HG03575 (cell line): Measurements from ENCODE around the gene DHRS11.

Experiments
- ATAC-seq: cut with Tn5 transposase; IDR thresholded peaks from one replicate; pipeline ENCODE4 v1.9.1; 2021; ENCODE audit not compliant: unreplicated experiment, insufficient number of reproducible peaks, low FRiP score; ENCODE audit errors: extremely low read depth

DHRS11 gene

DNA sequence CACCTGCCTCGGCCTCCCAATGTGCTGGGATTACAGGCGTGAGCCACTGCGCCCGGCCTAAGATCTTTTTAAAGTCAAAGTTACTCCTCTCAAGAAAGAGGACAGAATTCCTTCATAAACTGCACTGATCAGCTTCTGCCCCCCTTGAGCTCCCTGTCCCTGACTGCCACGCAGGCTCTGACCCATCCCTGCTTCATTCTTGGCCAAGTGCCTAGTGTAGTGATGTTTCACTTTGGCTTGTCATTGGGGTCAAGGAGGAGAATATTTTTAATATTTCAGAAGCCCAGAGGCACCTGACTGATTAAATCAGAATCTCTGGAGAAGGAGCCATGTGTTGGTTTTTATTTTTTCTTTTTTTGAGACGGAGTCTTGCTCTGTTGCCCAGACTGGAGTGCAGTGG, 18.8 kb downstream of the DHRS11 start:
- ATAC-seq: no peak

DNA sequence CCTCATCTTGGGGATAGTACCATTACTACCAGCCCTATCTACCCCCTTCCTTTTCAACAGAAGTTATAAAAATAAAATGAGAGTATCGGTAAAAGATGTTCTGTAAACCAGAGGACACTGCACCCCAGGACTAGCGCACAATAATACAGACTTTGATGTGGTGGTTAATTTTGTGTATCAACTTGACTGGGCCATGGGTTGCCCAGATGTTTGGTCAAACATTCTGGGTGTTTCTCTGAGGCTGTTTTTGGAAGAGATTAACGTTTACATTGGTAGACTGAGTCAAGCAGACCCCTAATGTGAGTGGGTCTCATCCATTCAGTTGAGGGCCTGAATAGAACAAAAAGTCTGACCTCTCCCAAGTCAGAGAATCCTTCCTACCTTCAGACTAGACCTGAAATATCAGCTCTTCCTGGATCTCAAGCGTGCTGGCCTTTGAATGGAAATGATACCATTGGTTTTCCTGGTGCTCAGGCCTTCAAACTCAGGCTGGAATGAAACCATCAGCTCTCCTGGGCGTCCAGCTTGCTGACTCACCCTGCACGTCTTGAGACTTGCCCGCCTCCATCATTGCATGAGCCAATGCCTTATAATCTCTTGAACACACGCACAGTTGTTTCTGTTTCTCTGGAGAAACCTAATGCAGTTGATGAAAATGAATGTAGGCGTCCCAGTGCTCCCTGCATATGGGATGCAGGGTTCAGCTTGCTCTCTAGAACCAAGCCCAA, 19.8 kb downstream of the DHRS11 start:
- no peak for ATAC-seq

DNA sequence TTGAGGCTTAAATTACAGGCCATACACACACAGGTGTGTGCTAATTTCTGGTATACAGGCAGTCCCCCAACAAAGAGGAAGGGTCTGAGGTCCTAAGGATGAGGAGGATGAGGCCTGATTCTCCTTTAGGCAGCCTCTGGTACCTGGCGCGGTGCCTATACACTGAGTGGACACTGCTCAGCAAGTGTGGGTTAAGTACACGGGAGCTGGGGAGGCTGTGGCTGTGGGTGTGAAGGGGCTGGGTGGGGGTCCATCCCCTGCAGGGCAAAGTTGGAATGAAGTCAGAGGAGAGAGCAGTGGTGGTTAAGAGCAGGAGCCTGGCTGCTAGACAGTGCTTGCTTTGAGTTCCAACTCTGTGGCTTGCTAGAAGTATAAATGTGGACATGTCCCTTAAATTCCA, 20.6 kb downstream of the DHRS11 start:
- ATAC-seq: no peak

DNA sequence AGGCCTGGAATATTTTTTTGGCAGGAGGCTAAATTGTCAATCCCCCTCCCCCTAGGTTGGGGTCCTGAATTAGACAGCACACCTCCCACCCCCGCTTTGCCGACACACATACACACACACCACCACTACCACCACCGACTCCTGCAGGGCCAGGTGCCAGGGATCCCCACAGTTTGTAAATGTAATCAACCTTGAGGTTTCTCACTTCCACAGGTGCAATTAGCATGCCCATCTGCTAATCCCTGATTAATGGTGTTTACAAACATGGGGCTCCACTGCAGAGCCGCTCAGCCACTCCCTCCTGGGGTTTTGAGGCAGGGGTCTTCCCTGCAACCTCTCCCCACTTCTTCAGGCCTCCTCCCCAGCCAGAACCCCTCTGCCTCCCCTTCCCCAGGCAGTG, 21.5 kb downstream of the DHRS11 start:
- ATAC-seq: no peak

DNA sequence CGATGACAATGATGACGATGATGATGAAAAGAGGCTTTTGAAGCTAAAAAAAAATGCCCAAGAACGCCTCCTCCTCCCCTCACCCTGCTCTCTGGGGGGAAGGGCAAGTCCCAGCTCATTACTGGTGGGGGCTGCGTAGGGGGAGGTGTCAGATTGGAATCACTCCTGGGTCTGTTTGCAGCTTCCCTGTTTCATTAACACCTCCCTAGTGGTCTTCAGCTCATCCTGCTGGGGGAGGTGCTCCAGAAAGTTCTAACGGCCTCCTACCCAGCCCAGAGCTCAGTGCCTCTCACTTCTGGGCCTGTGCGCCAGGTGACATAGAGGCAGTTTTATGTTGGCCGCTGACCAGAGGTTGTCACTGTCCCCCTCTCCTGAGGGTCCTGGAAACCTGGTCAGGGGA, 22.4 kb downstream of the DHRS11 start:
- no peak for ATAC-seq

DNA sequence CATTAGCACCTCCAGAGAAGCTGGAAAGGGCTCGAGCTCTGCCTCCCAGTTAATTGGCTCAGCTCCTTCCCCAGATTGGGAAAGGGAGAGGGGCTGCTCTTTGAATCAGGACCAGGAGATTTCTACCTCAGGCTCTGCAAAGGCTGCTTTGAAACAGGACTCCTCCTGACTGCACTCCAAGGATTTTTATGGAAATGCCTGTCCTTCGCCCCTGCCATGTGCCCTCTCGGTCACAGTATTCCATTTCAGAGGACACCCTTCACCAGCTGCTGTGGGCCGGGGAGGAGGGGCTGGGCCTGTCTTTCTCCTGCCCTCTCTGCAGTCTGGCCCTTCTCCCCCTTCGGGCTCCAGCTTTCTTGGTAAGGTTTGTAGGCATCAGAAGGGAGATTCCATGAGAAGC, 23.3 kb downstream of the DHRS11 start:
- ATAC-seq: no peak

DNA sequence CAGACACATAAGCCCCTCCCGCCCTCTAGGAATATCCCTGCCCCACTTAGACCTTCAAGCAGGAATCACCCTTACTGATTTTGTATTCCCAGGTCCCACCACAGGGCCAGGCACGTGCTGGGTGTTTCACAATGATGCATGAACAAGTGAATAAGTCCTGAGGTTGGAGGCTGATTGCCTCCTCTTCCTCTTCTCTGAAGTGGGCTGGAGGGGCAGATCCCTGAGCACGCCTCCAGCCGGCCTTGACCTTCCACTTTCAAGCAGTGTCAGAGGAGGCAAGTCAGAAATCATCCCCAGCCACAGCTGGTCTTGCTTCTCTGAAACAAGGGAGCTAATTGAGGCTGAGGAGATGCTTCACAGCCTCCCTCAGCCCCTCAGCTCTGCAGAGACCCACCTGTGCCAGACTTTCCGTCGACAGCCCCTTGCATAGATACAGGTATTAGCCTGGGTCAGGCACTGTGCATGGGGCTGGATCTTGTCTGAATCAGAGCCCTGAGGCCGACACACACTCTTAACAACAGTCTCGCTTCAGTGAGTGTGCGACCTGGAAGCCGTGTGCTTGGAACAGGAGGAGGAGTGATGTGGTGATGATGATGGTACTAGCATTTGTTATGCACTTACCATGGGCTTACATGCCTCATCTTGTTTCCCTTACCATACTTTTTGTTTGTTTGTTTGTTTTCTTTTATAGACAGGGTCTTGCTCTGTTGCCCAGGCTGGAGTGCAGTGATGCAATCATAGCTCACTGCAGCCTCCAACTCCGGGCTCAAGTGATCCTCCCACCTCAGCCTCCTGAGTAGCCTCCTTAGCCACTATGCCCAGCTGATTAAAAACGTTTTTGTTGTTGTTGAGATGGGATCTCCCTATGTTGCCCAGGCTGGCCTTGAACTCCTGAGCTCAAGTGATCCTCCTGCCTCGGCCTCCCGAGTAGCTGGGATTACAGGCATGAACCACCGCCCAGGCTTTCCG, 24.7 kb downstream of the DHRS11 start:
- ATAC-seq: no peak

DNA sequence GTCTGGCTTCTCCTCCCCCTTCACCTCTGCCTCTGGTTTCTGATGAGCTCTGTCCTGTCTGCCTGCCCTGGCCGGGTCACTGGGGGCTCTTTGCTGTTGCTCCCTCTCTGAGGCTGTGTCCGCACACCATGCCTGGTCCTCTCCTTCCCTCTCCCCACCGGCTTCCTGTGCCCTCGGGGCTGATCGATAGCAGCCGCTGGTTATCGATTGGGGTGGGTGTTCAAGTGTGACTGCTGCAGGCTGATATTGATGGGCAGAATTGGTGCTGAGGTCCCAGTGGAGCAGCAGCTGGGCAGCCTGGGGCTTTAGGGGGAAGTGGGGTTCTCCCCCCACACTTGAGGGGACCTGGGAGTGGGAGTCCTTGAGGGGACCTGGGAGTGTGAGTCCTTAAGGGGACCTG, 26.1 kb downstream of the DHRS11 start:
- ATAC-seq: no peak

DNA sequence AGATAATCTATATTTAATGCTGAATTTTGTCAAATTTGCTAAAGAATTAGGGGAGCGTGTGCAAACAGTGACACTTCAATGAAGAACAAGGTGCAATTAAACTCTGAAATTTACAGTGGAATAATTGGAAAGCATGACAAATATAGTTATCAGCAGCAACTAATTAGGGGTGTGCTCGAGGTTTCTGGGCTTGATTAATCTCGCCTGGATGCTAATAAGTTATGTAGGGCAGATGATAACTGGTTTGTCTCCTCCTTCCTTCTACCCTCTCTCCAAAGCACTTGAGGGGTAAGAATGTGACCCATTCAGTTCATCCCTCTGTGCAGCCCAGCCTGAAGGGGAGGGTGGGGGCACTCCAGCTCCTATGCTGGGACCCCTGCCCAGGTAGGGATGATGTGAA, 31.6 kb downstream of the DHRS11 start:
- no peak for ATAC-seq

DNA sequence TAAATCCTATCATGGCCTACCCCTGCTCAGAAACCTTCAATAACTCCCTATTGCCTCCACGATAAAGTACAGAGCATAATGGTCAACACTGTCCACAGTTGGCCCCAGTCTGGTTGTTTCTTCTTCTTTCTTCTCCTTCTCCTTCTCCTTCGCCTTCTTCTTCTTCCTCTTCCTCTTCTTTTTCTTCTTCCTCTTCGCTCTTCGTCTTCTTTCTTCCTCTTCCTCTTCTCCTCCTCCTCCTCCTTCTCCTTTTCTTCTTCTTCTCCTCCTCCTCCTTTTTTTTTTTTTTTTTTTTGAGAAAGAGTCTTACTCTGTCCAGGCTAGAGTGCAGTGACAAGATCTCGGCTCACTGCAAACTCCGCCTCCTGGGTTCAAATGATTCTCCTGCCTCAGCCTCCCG, 33.5 kb downstream of the DHRS11 start:
- ATAC-seq: no peak

DNA sequence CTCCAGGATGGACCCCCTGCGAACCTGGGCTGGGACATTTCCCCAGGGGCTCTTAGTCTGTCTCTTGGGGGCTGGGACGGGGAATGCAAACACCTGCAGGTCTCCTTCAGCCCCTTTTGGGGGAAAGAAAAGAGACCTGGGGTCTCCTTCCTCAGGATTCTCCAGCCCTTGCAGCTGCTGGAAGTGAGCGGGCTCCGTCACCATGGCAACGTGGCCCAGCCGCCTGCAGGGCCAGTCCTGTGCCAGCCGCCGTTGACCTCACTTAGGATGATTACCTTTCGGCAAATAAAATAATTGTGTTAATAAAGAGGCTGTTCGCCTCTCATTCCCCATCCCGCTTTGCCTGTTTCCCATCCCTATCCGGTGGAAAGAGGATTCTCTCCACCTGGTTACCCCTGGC, 35.4 kb downstream of the DHRS11 start:
- ATAC-seq: no peak

DNA sequence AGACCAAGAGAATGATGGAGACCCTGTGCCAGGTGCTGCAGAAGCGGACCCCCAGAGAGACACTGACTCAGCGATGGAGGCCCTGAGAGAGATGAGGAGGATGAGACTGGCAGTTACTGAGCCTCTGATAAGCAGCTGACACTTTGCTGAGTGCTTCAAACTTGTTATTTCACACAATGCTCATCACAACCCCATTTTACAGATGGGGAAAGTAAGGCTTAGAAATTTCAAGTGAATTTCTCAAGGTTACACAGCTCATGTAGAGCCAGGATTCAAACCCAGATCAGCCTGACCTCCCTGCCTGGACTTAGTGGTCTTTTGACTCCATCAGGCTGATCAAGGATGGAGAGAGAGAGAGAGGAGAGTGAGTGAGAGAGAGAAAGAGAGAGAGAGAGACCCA, 36.9 kb downstream of the DHRS11 start:
- ATAC-seq: no peak

DNA sequence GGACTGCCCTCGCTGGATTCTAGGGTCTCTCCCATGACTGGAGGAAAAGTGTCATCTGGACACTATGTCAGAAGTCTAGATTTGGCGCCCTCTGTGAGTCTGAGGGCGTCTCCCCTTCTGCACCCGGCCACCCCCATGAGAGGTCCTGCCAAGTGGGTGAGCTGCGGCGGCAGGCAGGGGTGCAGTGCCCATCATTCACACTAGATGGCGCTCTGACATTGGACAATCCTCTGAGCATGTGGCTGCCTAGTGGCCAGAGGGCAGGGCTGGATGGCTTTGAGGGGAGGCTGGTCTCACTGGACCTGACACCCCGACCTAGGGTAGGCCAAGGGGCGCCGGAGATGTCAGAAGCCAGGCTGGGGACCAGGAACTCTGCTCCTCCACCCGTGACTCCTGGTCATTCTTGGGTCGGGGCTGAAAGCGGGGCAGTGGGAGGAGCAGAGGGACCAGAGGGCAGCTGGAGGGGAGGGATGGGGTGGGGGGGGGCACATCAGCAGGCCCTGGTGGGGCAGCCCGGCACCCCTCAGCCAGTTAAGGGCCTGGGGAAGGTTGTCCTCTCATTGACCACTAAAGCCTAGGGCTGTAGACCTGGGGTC, 37.7 kb downstream of the DHRS11 start:
- ATAC-seq: no peak

DNA sequence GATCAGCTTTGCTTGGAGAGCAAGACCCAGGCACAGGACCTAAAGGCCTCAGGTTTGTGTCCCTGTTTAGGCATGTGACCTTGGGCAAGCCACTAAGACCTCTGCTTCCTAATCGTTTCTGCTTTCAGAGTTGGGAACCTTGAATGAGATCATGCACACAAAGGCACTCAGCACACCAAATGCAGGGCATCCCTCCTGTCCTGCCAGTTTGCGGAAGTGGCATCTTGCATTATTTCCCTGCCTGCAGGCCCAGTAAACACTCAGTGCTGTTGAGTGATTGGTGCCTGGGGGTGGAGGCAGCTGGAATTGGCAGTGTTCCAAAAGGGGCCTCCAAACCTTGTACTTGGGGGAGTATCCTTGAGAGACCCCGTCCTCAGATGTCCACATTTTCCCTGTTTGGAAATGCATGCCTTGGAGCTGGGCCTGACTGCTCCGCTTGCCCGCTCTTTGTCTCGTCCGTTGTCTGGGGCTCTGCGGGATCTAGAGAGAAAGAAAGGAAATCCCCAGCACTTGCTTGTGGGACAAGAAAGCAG, 38.4 kb downstream of the DHRS11 start:
- ATAC-seq: no peak

DNA sequence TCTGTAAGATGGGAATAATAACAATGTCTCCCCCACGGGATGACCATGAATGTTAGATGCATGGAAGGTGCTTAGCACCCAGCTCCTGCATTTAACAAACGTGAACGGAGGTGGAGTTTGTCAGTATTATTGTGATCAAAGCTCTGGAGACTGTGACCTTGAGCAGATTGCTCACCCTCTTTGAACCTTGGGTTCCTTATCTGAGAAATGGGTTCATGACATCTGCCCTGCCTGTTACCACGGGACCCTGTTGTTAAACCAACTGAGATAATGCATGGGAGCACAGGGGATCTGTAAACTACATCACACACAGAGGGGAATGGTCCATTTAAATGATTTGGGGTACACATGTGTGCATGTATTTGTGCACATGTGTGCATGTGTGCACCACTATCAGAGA, 39.3 kb downstream of the DHRS11 start:
- ATAC-seq: no peak

DNA sequence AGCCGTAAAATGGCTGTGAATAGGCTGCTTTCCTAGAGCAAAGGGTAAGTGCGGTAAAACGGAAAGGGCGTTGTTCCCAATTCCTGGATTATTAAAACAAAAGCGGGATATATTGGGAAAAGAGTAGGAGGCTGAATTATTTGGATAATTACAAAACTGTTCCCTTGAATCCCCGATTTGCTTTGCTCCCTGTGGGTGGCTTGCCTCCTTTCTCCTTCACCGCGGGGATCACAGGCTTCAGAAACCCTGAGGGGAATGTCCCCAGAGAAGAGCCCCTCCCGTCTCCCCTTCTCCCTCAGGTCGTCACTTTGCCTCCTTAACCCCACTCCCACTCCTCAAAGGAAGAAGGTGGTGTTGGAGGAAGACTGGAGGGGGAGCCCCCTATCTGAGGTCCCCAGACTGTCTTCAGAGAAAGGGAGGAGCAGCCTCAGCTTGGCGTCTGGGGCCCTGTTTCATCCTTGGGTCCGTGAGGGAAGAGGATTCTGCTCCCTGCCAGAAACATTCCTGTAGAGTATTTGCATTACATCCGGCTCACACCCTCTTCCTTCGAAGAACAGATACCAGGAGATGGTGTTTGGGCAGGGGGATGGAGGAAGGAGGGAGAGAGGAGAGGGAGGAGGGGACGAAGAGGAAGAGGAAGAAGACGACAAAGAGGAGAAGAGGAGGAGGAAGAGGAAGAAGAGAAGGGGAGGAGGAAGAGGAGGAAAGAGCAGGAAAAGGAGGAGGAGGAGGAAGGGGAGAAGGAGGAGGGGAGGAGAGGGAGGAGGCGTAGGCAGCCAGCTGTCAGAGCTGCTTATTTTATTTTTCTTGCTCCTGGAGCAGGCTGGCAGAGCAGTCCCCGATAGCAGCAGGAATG, 41.5 kb downstream of the DHRS11 start:
- ATAC-seq: no peak

DNA sequence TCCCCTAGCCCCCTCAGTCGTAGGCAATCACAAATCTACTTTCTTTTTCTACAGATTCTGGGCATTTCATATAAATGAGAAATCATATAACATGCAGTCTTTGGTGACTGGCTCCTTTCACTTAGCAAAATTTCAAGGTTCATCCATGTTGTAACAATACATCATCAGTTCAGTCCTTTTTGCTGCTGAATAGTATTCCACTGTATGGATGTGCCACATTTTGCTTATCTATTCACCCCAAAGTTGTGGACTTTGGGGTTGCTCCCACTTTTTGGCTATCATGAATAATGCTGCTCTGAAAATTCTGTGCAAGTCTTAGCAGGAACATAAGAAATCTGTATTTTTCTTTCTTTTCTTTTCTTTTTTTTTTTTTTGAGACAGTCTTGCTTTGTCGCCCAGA, 48.7 kb downstream of the DHRS11 start:
- no peak for ATAC-seq

DNA sequence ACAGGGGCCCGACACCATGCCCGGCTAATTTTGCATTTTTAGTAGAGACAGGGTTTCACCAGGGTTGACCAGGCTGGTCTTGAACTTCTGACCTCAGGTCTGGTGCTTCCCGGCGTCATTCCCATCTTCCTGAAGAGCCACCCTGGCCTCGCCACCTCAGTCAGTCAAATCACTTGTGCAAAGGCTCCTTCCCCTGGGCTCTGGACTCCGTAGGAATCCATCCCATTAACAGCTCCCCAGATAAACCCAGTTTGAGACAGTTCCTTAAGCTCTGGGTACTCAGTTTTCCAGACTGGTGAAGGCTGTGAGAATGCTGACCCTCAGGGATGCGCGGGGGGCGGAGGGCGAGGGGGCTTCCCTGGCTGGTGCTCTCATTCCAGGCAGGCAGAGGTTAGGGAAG, 49.2 kb downstream of the DHRS11 start:
- no peak for ATAC-seq

DNA sequence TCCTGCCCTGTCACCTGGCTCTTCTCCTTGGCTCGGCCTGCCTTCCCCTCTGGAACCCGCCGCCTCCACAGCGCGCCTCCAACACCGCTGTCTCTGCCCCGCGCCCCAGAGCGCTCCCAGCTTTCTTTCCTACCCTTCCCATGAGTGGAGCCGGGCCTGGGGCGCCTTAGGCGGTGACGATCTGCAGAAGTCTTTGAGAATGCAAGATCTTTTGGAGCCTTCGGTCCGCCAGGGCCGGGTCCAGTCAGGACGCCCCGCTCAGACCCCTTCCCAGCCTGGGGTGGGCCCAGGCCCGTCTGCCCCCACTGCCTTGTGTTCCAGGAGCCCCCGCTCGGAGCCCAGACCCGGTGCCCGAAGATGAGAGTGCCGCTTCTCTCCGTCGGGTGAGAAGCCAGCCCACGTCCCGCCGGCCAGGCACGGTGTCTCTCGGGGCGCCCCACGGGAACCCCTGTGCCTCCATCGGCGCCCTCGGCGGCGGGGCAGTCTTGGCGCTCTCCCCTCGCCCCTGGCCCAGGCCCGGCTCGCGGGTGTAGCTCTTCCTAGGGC, 49.7 kb downstream of the DHRS11 start:
- ATAC-seq: no peak
